GM06990 (cell line): ENCODE results near the gene RNF144A.

Experiments used
- DNase-seq: peaks from one replicate; pipeline ENCODE4 v3.0.0-alpha.2; 2011; ENCODE audit not compliant: insufficient read length; ENCODE audit errors: extremely low read depth
- H3K27me3 ChIP-seq: replicated peaks from 2 replicates; pipeline ENCODE4 v1.6.0; 2011; ENCODE audit warnings: low read length; ENCODE audit not compliant: control insufficient read depth, insufficient read depth
- H3K36me3 ChIP-seq: 2 replicates; pipeline ENCODE4 v1.5.1; 2011; ENCODE audit warnings: low read length; ENCODE audit not compliant: control insufficient read depth, insufficient read depth
- H3K4me3 ChIP-seq: replicated peaks from 2 replicates; pipeline ENCODE4 v1.5.1; 2011; ENCODE audit warnings: low read depth, mild to moderate bottlenecking, control low read depth, low read length
- TF ChIP-seq, protein P1 (sequence below): IDR thresholded peaks from 2 replicates; pipeline ENCODE4 v1.5.1; 2011; ENCODE audit warnings: low read length, control low read depth, mild to moderate bottlenecking, inconsistent platforms; ENCODE audit not compliant: insufficient read depth, poor library complexity, severe bottlenecking

RNF144A gene

GRCh38 chr2:7063789-7064188 is 146.6 kb downstream of the RNF144A start:
- Histone ChIP-seq H3K4me3 (no peak overlapping the region), H3K27me3 (no peaks in the 10 kb centered on the region), H3K36me3 (no peaks in the 10 kb centered on the region)
- no peak for DNase-seq
- TF ChIP-seq, protein P1, sequence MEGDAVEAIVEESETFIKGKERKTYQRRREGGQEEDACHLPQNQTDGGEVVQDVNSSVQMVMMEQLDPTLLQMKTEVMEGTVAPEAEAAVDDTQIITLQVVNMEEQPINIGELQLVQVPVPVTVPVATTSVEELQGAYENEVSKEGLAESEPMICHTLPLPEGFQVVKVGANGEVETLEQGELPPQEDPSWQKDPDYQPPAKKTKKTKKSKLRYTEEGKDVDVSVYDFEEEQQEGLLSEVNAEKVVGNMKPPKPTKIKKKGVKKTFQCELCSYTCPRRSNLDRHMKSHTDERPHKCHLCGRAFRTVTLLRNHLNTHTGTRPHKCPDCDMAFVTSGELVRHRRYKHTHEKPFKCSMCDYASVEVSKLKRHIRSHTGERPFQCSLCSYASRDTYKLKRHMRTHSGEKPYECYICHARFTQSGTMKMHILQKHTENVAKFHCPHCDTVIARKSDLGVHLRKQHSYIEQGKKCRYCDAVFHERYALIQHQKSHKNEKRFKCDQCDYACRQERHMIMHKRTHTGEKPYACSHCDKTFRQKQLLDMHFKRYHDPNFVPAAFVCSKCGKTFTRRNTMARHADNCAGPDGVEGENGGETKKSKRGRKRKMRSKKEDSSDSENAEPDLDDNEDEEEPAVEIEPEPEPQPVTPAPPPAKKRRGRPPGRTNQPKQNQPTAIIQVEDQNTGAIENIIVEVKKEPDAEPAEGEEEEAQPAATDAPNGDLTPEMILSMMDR, result no peak

DNA sequence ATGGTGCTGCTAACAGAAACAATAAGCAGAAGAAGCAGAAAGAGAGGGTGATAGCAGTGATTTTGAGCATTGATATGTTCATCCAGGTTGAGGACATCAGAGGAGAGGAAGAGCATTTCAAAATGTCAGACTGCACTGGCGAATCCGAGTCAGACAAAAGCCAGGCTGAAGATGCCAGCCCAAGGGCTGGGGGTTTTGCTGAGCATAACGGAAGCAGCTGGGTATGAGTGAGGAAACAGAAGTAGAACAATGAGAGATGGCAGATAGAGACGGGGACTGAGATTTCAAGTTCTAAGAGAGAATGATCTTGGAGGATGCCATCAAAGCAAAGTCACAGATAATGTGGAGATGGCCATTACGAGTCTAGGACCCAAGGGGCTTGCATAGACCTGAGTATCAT is 151.2 kb downstream of the RNF144A start:
- Histone ChIP-seq H3K27me3 (no peaks in the 10 kb centered on the region), H3K36me3 (no peaks in the 10 kb centered on the region)
- DNase-seq, result no peak

GRCh38 chr2:7070483-7070882 is 153.3 kb downstream of the RNF144A start:
- Histone ChIP-seq H3K4me3 (no peak overlapping the region), H3K36me3 (no peaks in the 10 kb centered on the region), H3K27me3 (no peaks in the 10 kb centered on the region)
- TF ChIP-seq, protein P1, result no peak
- no peak for DNase-seq

More for the DNA sequence above, 151.2 kb downstream of the RNF144A start:
- TF ChIP-seq, protein P1, result no peak
- no peak overlapping the region for H3K4me3 ChIP-seq

DNA sequence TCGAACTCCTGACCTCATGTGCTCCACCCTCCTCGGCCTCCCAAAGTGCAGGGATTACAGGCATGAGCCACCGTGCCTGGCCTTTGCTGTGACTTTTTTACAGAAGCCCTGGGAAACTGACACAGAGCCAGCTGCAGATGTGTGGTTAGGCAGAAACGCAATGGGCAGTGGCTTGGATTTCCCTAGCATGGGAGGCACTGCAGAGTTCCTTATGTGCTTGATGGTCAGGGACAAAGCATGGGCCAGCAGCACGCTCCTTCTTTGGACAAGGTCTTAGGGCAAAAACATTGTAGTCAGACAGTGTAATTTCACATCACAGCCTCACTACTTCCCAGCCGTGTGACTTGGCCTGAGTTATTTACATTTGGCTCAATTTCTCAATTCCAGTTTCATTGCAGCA is 153.9 kb downstream of the RNF144A start:
- DNase-seq, result no peak
- Histone ChIP-seq H3K36me3 (no peaks in the 10 kb centered on the region), H3K4me3 (no peak overlapping the region), H3K27me3 (no peaks in the 10 kb centered on the region)
- TF ChIP-seq, protein P1, result no peak

GRCh38 chr2:7071916-7072556 is 154.8 kb downstream of the RNF144A start:
- TF ChIP-seq, protein P1, result no peak
- DNase-seq, result no peak
- Histone ChIP-seq H3K27me3 (no peaks in the 10 kb centered on the region), H3K36me3 (no peaks in the 10 kb centered on the region), H3K4me3 (no peak overlapping the region)

- no peaks in the 10 kb centered on the region for H3K27me3 ChIP-seq
- no peak for DNase-seq
- TF ChIP-seq, protein P1, result no peak
- H3K36me3 ChIP-seq, result no peaks in the 10 kb centered on the region
- H3K4me3 ChIP-seq, result no peak overlapping the region
Measured at GRCh38 chr2:7073901-7074300, 156.7 kb downstream of the RNF144A start.
